ENCODE measurements around the gene RIN2. TPM values are rescaled to one million over a fixed set of nuclear protein-coding genes. Genes with fewer than 3 reads are reported as not detected.

The RIN2 gene
- total and polyA plus RNA-seq, 2 of the 4 experiments (the other 2 are of a cell fraction) = 16.1 to 72.2 TPM

GRCh38 chr20:19784511-19785172 lies 26.6 kb downstream of the RIN2 start (continued):
- TF ChIP-seq CTCF (conservative IDR thresholded peaks at IDR 0.05; ENCODE audit: low read depth, low read length) (peak; percentile 87), FOS (IDR thresholded peaks at IDR 0.05; ENCODE audit: low read depth, low read length) (no peak)

Data from IMR-90 (cell line).